Measurements from ENCODE around the gene SLC24A1. TPM values are rescaled to one million over a fixed set of nuclear protein-coding genes. Genes with fewer than 3 reads are reported as not detected.

Gene SLC24A1
- total RNA-seq, 2 experiments from 2014 or later = 8.0 to 9.5 TPM

GRCh38 chr15:65653801-65654521, 32.2 kb downstream of the SLC24A1 start:
- peak overlapping the region; percentile 48 for H3K27ac Mint-ChIP-seq
- H3K36me3 Mint-ChIP-seq (ENCODE audit: low read depth) = peaks cover 12% of the 10 kb centered on the region
- intact Hi-C loops (cut with DNase I, micrococcal nuclease) = no loop called here
- H3K27me3 Mint-ChIP-seq = no peaks in the 10 kb centered on the region
- ATAC-seq = no peak
- H3K4me1 Mint-ChIP-seq = peaks cover 5% of the 10 kb centered on the region
- CTCF ChIA-PET = interaction anchor here (0.9 to 1.0 kb wide), 2 partner anchors 15 to 28 kb away, joined by 3 read pairs; no protein-coding TSS in a partner anchor
- H3K9me3 Mint-ChIP-seq (ENCODE audit: low read depth) = no peaks in the 10 kb centered on the region
- H3K4me3 Mint-ChIP-seq = no peak overlapping the region
- no peak for DNase-seq
- POLR2A ChIA-PET = no interaction called here

GRCh38 chr15:65655026-65655425, 33.3 kb downstream of the SLC24A1 start:
- ChIA-PET CTCF (no interaction called here), POLR2A (no interaction called here)
- intact Hi-C loops (cut with DNase I, micrococcal nuclease) = no loop called here
- DNase-seq (no peak), ATAC-seq (no peak)
- Mint-ChIP-seq H3K4me3 (no peak overlapping the region), H3K27me3 (no peaks in the 10 kb centered on the region), H3K27ac (no peak overlapping the region), H3K4me1 (peaks cover 5% of the 10 kb centered on the region), H3K9me3 (ENCODE audit: low read depth) (no peaks in the 10 kb centered on the region), H3K36me3 (ENCODE audit: low read depth) (peaks cover 12% of the 10 kb centered on the region)

GRCh38 chr15:65655457-65655856, 33.7 kb downstream of the SLC24A1 start:
- ChIA-PET CTCF (no interaction called here), POLR2A (no interaction called here)
- H3K4me1 Mint-ChIP-seq = peaks cover under 1% of the 10 kb centered on the region
- intact Hi-C loops (cut with DNase I, micrococcal nuclease) = no loop called here
- ATAC-seq (no peak), DNase-seq (no peak)
- H3K4me3 Mint-ChIP-seq = no peak overlapping the region
- H3K9me3 Mint-ChIP-seq (ENCODE audit: low read depth) = no peaks in the 10 kb centered on the region
- H3K27me3 Mint-ChIP-seq = no peaks in the 10 kb centered on the region
- no peak overlapping the region for H3K27ac Mint-ChIP-seq
- H3K36me3 Mint-ChIP-seq (ENCODE audit: low read depth) = peaks cover 9% of the 10 kb centered on the region

- no peak for ATAC-seq
- ChIA-PET CTCF (interaction anchor here (0.8 to 1.3 kb wide), 4 partner anchors 13 to 197 kb away, joined by 3 to 6 read pairs (median 3); no protein-coding TSS in a partner anchor), POLR2A (interaction anchor here (0.6 kb wide), 1 partner anchor 156 kb away, joined by 7 read pairs; no protein-coding TSS in a partner anchor)
- Mint-ChIP-seq H3K4me1 (no peaks in the 10 kb centered on the region), H3K9me3 (ENCODE audit: low read depth) (no peaks in the 10 kb centered on the region), H3K36me3 (ENCODE audit: low read depth) (peaks cover 7% of the 10 kb centered on the region), H3K27ac (no peak overlapping the region), H3K4me3 (no peak overlapping the region), H3K27me3 (no peaks in the 10 kb centered on the region)
- no peak for DNase-seq
- intact Hi-C loops (cut with DNase I, micrococcal nuclease) = no loop called here
Observed at GRCh38 chr15:65659502-65660052, 37.8 kb downstream of the SLC24A1 start.

- Mint-ChIP-seq H3K36me3 (ENCODE audit: low read depth) (peaks cover 18% of the 10 kb centered on the region), H3K27ac (no peak overlapping the region), H3K4me1 (no peaks in the 10 kb centered on the region), H3K27me3 (no peaks in the 10 kb centered on the region), H3K9me3 (ENCODE audit: low read depth) (no peaks in the 10 kb centered on the region), H3K4me3 (no peak overlapping the region)
- POLR2A ChIA-PET = no interaction called here
- no peak for ATAC-seq
- CTCF ChIA-PET = interaction anchor here (1.1 to 1.3 kb wide), 2 partner anchors 14 to 196 kb away, joined by 3 to 6 read pairs; no protein-coding TSS in a partner anchor
- intact Hi-C loops (cut with DNase I, micrococcal nuclease) = no loop called here
- DNase-seq = no peak
Observed at GRCh38 chr15:65660927-65661326, 39.2 kb downstream of the SLC24A1 start.

- Mint-ChIP-seq H3K36me3 (ENCODE audit: low read depth) (peaks cover 23% of the 10 kb centered on the region), H3K4me3 (no peak overlapping the region), H3K4me1 (no peaks in the 10 kb centered on the region), H3K27me3 (no peaks in the 10 kb centered on the region), H3K27ac (no peak overlapping the region), H3K9me3 (ENCODE audit: low read depth) (no peaks in the 10 kb centered on the region)
- no peak for ATAC-seq
- POLR2A ChIA-PET = no interaction called here
- intact Hi-C loops (cut with DNase I, micrococcal nuclease) = no loop called here
- DNase-seq = no peak
- CTCF ChIA-PET = no interaction called here
Observed at GRCh38 chr15:65663521-65663920, 41.8 kb downstream of the SLC24A1 start.

- Mint-ChIP-seq H3K9me3 (ENCODE audit: low read depth) (no peaks in the 10 kb centered on the region), H3K4me3 (no peak overlapping the region), H3K36me3 (ENCODE audit: low read depth) (peaks cover 26% of the 10 kb centered on the region), H3K27me3 (no peaks in the 10 kb centered on the region), H3K27ac (no peak overlapping the region), H3K4me1 (no peaks in the 10 kb centered on the region)
- ATAC-seq (peak; percentile 58), DNase-seq (no peak)
- ChIA-PET CTCF (no interaction called here), POLR2A (no interaction called here)
- intact Hi-C loops (cut with DNase I, micrococcal nuclease) = no loop called here
Observed at GRCh38 chr15:65666257-65666656, 44.5 kb downstream of the SLC24A1 start.

GRCh38 chr15:65675551-65675950, 53.8 kb downstream of the SLC24A1 start:
- intact Hi-C loops (cut with DNase I, micrococcal nuclease) = no loop called here
- ATAC-seq (no peak), DNase-seq (no peak)
- Mint-ChIP-seq H3K27me3 (no peaks in the 10 kb centered on the region), H3K4me1 (peaks cover 3% of the 10 kb centered on the region), H3K9me3 (ENCODE audit: low read depth) (no peaks in the 10 kb centered on the region), H3K4me3 (no peak overlapping the region), H3K36me3 (ENCODE audit: low read depth) (peaks cover 16% of the 10 kb centered on the region), H3K27ac (no peak overlapping the region)
- POLR2A ChIA-PET = no interaction called here
- CTCF ChIA-PET = interaction anchor here (1.0 kb wide), 1 partner anchor 9 kb away, joined by 4 read pairs; no protein-coding TSS in a partner anchor

GRCh38 chr15:65676123-65676522, 54.4 kb downstream of the SLC24A1 start:
- ATAC-seq (no peak), DNase-seq (no peak)
- Mint-ChIP-seq H3K27ac (no peak overlapping the region), H3K9me3 (ENCODE audit: low read depth) (no peaks in the 10 kb centered on the region), H3K4me1 (peaks cover 3% of the 10 kb centered on the region), H3K4me3 (no peak overlapping the region), H3K27me3 (no peaks in the 10 kb centered on the region), H3K36me3 (ENCODE audit: low read depth) (peaks cover 17% of the 10 kb centered on the region)
- ChIA-PET CTCF (no interaction called here), POLR2A (no interaction called here)
- intact Hi-C loops (cut with DNase I, micrococcal nuclease) = no loop called here

- Mint-ChIP-seq H3K9me3 (ENCODE audit: low read depth) (no peaks in the 10 kb centered on the region), H3K4me1 (peaks cover 21% of the 10 kb centered on the region), H3K4me3 (no peak overlapping the region), H3K36me3 (ENCODE audit: low read depth) (peaks cover 6% of the 10 kb centered on the region), H3K27me3 (no peaks in the 10 kb centered on the region), H3K27ac (no peak overlapping the region)
- intact Hi-C loops (cut with DNase I, micrococcal nuclease) = no loop called here
- ChIA-PET CTCF (interaction anchor here (0.5 to 0.6 kb wide), 2 partner anchors 176 to 181 kb away, joined by 3 to 4 read pairs; no protein-coding TSS in a partner anchor), POLR2A (no interaction called here)
- no peak for ATAC-seq
- DNase-seq = no peak
Observed at GRCh38 chr15:65680544-65680943, 58.8 kb downstream of the SLC24A1 start.

GRCh38 chr15:65682404-65682911, 60.7 kb downstream of the SLC24A1 start:
- Mint-ChIP-seq H3K4me3 (no peak overlapping the region), H3K27ac (no peak overlapping the region), H3K4me1 (peaks cover 21% of the 10 kb centered on the region), H3K27me3 (no peaks in the 10 kb centered on the region), H3K9me3 (ENCODE audit: low read depth) (no peaks in the 10 kb centered on the region), H3K36me3 (ENCODE audit: low read depth) (peaks cover 17% of the 10 kb centered on the region)
- DNase-seq (no peak), ATAC-seq (peak; percentile 62)
- intact Hi-C loops (cut with DNase I, micrococcal nuclease) = no loop called here
- ChIA-PET POLR2A (no interaction called here), CTCF (interaction anchor here (0.6 to 1.3 kb wide), 8 partner anchors 14 to 147 kb away, joined by 3 read pairs; no protein-coding TSS in a partner anchor)

- Mint-ChIP-seq H3K27ac (no peak overlapping the region), H3K9me3 (ENCODE audit: low read depth) (peaks cover 2% of the 10 kb centered on the region), H3K4me3 (no peak overlapping the region), H3K36me3 (ENCODE audit: low read depth) (peaks cover 57% of the 10 kb centered on the region), H3K27me3 (no peaks in the 10 kb centered on the region), H3K4me1 (peaks cover 13% of the 10 kb centered on the region)
- POLR2A ChIA-PET = no interaction called here
- ATAC-seq (no peak), DNase-seq (no peak)
- CTCF ChIA-PET = no interaction called here
- intact Hi-C loops (cut with DNase I, micrococcal nuclease) = no loop called here
Observed at GRCh38 chr15:65688462-65688861, 66.7 kb downstream of the SLC24A1 start.

All from activated CD4-positive, alpha-beta T cell treated with anti-CD3 and anti-CD28 coated beads for 36 hours (primary cell).